HepG2 (cell line): ENCODE measurements around the gene AMOT. TPM values are rescaled to one million over a fixed set of nuclear protein-coding genes. Genes with fewer than 3 reads are reported as not detected.

Experiments used
- ATAC-seq: fragments of 200-7000 bp; cut with Tn5 transposase; 3 replicates; pipeline ENCODE4 v1.9.1; 2020; ENCODE audit warnings: mild to moderate bottlenecking, moderate library complexity
- BruUV-seq: library from RNA; stranded (reverse); fragments of 400-500 nt; replicated peaks from 2 replicates; lab custom pipeline; 2021; lab: Mats Ljungman, UMichigan
- CTCF ChIA-PET: fragments of 300-600 bp; formaldehyde crosslinking; extraction: SDS; loops from one replicate; lab custom pipeline; 2021; ENCODE audit warnings: low total read pairs, inconsistent platforms, low intra/inter-chr PET ratio; lab: Yijun Ruan, JAX
- POLR2A ChIA-PET: fragments of 350-600 bp; sonication (Branson Sonifier 250); formaldehyde crosslinking; loops from one replicate; lab custom pipeline; 2020; ENCODE audit warnings: antibody characterized with exemption, inconsistent platforms; lab: Yijun Ruan, JAX
- DNase-seq: peaks from one replicate; pipeline ENCODE4 v3.0.0-alpha.2; 2015; ENCODE audit warnings: low spot score
- FAIRE-seq: peaks from 3 replicates; lab custom pipeline; 2011; peaks lifted over from hg19 to GRCh38; lab: Jason Lieb, UNC
- H2AFZ ChIP-seq: one replicate; pipeline ENCODE4 v1.6.1; 2011; ENCODE audit warnings: low read length, inconsistent platforms
- H3K27ac ChIP-seq: fragments of 300-600 bp; 3 replicates; pipeline ENCODE4 v1.8.0; 2011; ENCODE audit warnings: mixed run types, mild to moderate bottlenecking, mixed read lengths, low read length, inconsistent platforms; ENCODE audit not compliant: insufficient read depth; ENCODE audit errors: extremely low read length
- H3K27me3 ChIP-seq, 2 experiments: fragments of 200-600 bp in 1 of 2; 2 replicates in 1 of 2; 3 replicates in 1 of 2; pipeline versions ENCODE4 v1.6.0 to v1.8.0; 2011; ENCODE audit warnings: low read length in 2 of 2, mild to moderate bottlenecking in 2 of 2, moderate library complexity in 2 of 2, inconsistent platforms in 1 of 2; ENCODE audit not compliant: insufficient read depth in 2 of 2, control insufficient read depth in 1 of 2
- H3K36me3 ChIP-seq, 2 experiments: fragments of 200-600 bp in 1 of 2; replicated peaks in 1 of 2; 2 replicates in 1 of 2; 3 replicates in 1 of 2; pipeline versions ENCODE4 v1.5.1 to v1.8.0; 2011; ENCODE audit warnings: low read length in 2 of 2, inconsistent platforms in 1 of 2; ENCODE audit not compliant: insufficient read depth in 2 of 2, control insufficient read depth in 1 of 2
- H3K4me1 ChIP-seq: 2 replicates; pipeline ENCODE4 v1.5.1; 2012; ENCODE audit warnings: low read length, inconsistent platforms; ENCODE audit not compliant: insufficient read depth
- H3K4me2 ChIP-seq: 2 replicates; pipeline ENCODE4 v1.6.0; 2011; ENCODE audit warnings: low read depth, low read length, inconsistent platforms
- H3K4me3 ChIP-seq, 3 experiments: fragments of 200-600 bp in 1 of 3; sonication (generic), shearing (Covaris generic) in 1 of 3; replicated peaks in 1 of 3; 2 replicates each; pipeline ENCODE4 v1.5.1; 2011 to 2016; ENCODE audit warnings: low read length in 3 of 3, inconsistent platforms in 2 of 3, low read depth in 2 of 3, mild to moderate bottlenecking in 2 of 3, control low read depth in 1 of 3, mixed read lengths in 1 of 3; ENCODE audit not compliant: insufficient read depth in 1 of 3
- H3K79me2 ChIP-seq: one replicate; pipeline ENCODE4 v1.6.1; 2011; ENCODE audit warnings: low read length, inconsistent platforms; ENCODE audit not compliant: insufficient read depth
- H3K9ac ChIP-seq: 2 replicates; pipeline ENCODE4 v1.6.0; 2011; ENCODE audit warnings: mild to moderate bottlenecking, low read depth, low read length, inconsistent platforms; ENCODE audit not compliant: insufficient read depth
- H3K9me3 ChIP-seq: 2 replicates; pipeline ENCODE4 v1.5.1; 2012; ENCODE audit warnings: mild to moderate bottlenecking, low read length
- H4K20me1 ChIP-seq: 2 replicates; pipeline ENCODE4 v1.6.0; 2011; ENCODE audit warnings: inconsistent platforms, mild to moderate bottlenecking, low read length, moderate library complexity; ENCODE audit not compliant: insufficient read depth
- AGO2 ChIP-seq: fragments of 200-400 bp; formaldehyde crosslinking; optimal IDR thresholded peaks from 2 replicates; pipeline ENCODE3; 2017; ENCODE audit warnings: mild to moderate bottlenecking, low read depth, low read length, moderate library complexity
- ARNT ChIP-seq: fragments of 450-650 bp; IDR thresholded peaks from 2 replicates; pipeline ENCODE4 v1.6.1; 2017
- BORCS8-MEF2B ChIP-seq: sonication (generic); formaldehyde crosslinking; IDR thresholded peaks from 2 replicates; pipeline ENCODE4 v1.8.0; 2022; ENCODE audit warnings: mild to moderate bottlenecking, missing genetic modification reagents
- EP300 ChIP-seq, 3 experiments: sonication (generic) in 1 of 3; formaldehyde crosslinking in 1 of 3; IDR thresholded peaks; 2 replicates each; pipeline versions ENCODE4 v1.5.1 to v1.6.1; 2011 to 2020; ENCODE audit warnings: low read depth in 2 of 3, low read length in 2 of 3, borderline replicate concordance in 1 of 3, improper control_type of control experiment in 1 of 3, mild to moderate bottlenecking in 1 of 3, missing genetic modification reagents in 1 of 3, moderate library complexity in 1 of 3
- FOXC1 ChIP-seq: sonication (generic); formaldehyde crosslinking; IDR thresholded peaks from 2 replicates; pipeline ENCODE4 v1.8.0; 2022; ENCODE audit warnings: mild to moderate bottlenecking, missing genetic modification reagents, borderline replicate concordance
- HNRNPUL1 ChIP-seq: fragments of 200-400 bp; formaldehyde crosslinking; IDR thresholded peaks from 2 replicates; pipeline ENCODE4 v1.6.1; 2017; ENCODE audit warnings: low read depth, mild to moderate bottlenecking, low read length, moderate library complexity
- KAT7 ChIP-seq: IDR thresholded peaks from 2 replicates; pipeline ENCODE4 v1.6.1; 2018; ENCODE audit warnings: borderline replicate concordance, missing compliant biosample characterization
- PHF5A ChIP-seq: IDR thresholded peaks from one replicate; pipeline ENCODE4 v1.6.1; 2018; ENCODE audit warnings: low read depth, missing genetic modification reagents; ENCODE audit not compliant: unreplicated experiment
- RFX3 ChIP-seq: IDR thresholded peaks from 2 replicates; pipeline ENCODE4 v1.6.1; 2016; ENCODE audit warnings: missing biosample characterization, missing genetic modification reagents
- SP2 ChIP-seq: sonication (generic); formaldehyde crosslinking; IDR thresholded peaks from 2 replicates; pipeline ENCODE4 v1.5.1; 2020; ENCODE audit warnings: mild to moderate bottlenecking, missing genetic modification reagents
- TMF1 ChIP-seq: sonication (generic); formaldehyde crosslinking; IDR thresholded peaks from 2 replicates; pipeline ENCODE4 v1.8.1; 2022; ENCODE audit warnings: low read depth, missing genetic modification reagents
- ZNF709 ChIP-seq: sonication (generic); formaldehyde crosslinking; IDR thresholded peaks from 2 replicates; pipeline ENCODE4 v1.5.0; 2020; ENCODE audit warnings: mild to moderate bottlenecking, missing genetic modification reagents
- WGBS: methylation state at CpG from one replicate; pipeline ENCODE4 v1.1.6; 2017; ENCODE audit warnings: low lambda C conversion rate; 5-methylcytosine and 5-hydroxymethylcytosine counted together
- in situ Hi-C: cut with HindIII; loops from 2 replicates; pipeline ENCODE4 v1.10.0; 2017; ENCODE audit warnings: low pct_unique_long_range_greater_than_20kb; ENCODE audit not compliant: extremely low pct_ligation_motif_present
- intact Hi-C: fragments of 100-400 bp; cut with micrococcal nuclease; formaldehyde crosslinking; loops from one replicate; pipeline ENCODE4 v1.10.0; 2022; ENCODE audit not compliant: unreplicated experiment
- polyA plus RNA-seq, 8 experiments: library from polyadenylated mRNA; depleted of rRNA in 3 of 8; stranded (reverse) in 7 of 8; unstranded in 1 of 8; fragments of >200 nt; fragmentation: Illumina TruSeq in 4 of 8; extraction: Trizol in 4 of 8; gene quantifications; 2 replicates each; pipeline versions ENCODE4 v1.2.1 to v1.2.3, GENCODE V29; 2011 to 2016; ENCODE audit warnings: low read depth in 4 of 8, missing spikeins in 1 of 8, mixed read lengths in 1 of 8; ENCODE audit not compliant: insufficient read depth in 1 of 8
- total RNA-seq, 5 experiments: library from RNA; depleted of rRNA; stranded (reverse); fragments of >200 nt; fragmentation: Illumina TruSeq; extraction: Trizol; gene quantifications; 2 replicates each; pipeline ENCODE4 v1.2.3, GENCODE V29; 2016; ENCODE audit warnings: low read depth in 1 of 5
- TF ChIP-seq, protein P1 (sequence below): sonication (generic); formaldehyde crosslinking; IDR thresholded peaks from 2 replicates; pipeline ENCODE4 v1.5.1; 2020; ENCODE audit warnings: mild to moderate bottlenecking, missing genetic modification reagents, borderline replicate concordance
- TF ChIP-seq, protein P2 (sequence below): sonication (generic); formaldehyde crosslinking; IDR thresholded peaks from 2 replicates; pipeline ENCODE4 v1.4.0; 2020; ENCODE audit warnings: missing genetic modification reagents
- TF ChIP-seq, protein P3 (sequence below): sonication (generic); formaldehyde crosslinking; IDR thresholded peaks from 2 replicates; pipeline ENCODE4 v1.4.0; 2020; ENCODE audit warnings: mild to moderate bottlenecking, missing genetic modification reagents
- TF ChIP-seq, protein P4 (sequence below): sonication (generic); formaldehyde crosslinking; IDR thresholded peaks from 2 replicates; pipeline ENCODE4 v1.8.1; 2023; ENCODE audit warnings: mild to moderate bottlenecking, missing genetic modification reagents, borderline replicate concordance

AMOT gene
- total and polyA plus RNA-seq, 2 of the 13 experiments (the other 11 are each of a cell fraction or from before 2014, with no cell fraction given): 0.13 to 0.91 TPM

DNA sequence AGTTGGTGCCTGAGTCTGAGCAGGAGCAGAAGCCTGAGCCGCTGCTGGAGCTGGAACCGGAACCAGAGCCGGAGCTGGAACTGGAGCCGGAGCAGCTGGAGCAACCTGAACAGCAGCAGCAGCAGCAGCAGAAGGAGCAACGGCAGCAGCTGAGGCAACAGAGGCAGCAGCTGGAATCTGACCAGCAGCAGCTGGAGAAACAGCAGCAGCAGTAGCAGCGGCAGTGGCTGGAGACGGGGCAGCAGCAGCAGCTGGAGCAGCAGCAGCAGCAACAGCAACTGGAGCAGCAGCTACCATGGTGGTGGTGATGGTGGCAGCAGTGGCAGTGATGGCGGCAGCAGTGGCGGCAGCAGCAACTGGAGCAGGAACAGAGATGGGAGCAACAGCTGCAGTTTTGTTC, 61.5 kb downstream of the AMOT start:
- intact Hi-C loops (no loop called here), in situ Hi-C loops (no loop called here)
- Histone ChIP-seq H3K9me3 (no peaks in the 10 kb centered on the region), H3K4me3 (no peak overlapping the region), H3K9ac (no peak overlapping the region), H3K27me3 (no peaks in the 10 kb centered on the region), H3K79me2 (no peaks in the 10 kb centered on the region), H3K4me1 (no peaks in the 10 kb centered on the region), H4K20me1 (no peaks in the 10 kb centered on the region), H2AFZ (no peak overlapping the region), H3K36me3 (no peaks in the 10 kb centered on the region), H3K27ac (no peak overlapping the region), H3K4me2 (no peak overlapping the region)
- ChIA-PET POLR2A (no interaction called here), CTCF (no interaction called here)
- WGBS: 100% methylated on average over 2 of the region's 9 CpGs
- no peak for ATAC-seq
- TF ChIP-seq ZNF709 (no peak), TMF1 (CRISPR knock-in tag) (no peak), FOXC1 (no peak), BORCS8-MEF2B (no peak), PHF5A (CRISPR knock-in tag) (no peak), EP300 (IDR thresholded peaks at IDR 0.05; ENCODE audit: low read depth in 2 of 2, low read length in 2 of 2) (no peak), EP300 (CRISPR knock-in tag; IDR thresholded peaks at IDR 0.05; ENCODE audit: borderline replicate concordance) (no peak), ARNT (no peak), RFX3 (no peak), HNRNPUL1 (no peak), AGO2 (no peak), SP2 (CRISPR knock-in tag) (no peak), KAT7 (CRISPR knock-in tag) (no peak)
- TF ChIP-seq, protein P1, sequence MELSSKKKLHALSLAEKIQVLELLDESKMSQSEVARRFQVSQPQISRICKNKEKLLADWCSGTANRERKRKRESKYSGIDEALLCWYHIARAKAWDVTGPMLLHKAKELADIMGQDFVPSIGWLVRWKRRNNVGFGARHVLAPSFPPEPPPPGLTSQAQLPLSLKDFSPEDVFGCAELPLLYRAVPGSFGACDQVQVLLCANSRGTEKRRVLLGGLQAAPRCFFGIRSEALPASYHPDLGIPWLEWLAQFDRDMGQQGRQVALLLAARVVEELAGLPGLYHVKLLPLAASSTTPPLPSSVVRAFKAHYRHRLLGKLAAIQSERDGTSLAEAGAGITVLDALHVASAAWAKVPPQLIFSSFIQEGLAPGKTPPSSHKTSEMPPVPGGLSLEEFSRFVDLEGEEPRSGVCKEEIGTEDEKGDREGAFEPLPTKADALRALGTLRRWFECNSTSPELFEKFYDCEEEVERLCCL: no peak
- TF ChIP-seq, protein P2, sequence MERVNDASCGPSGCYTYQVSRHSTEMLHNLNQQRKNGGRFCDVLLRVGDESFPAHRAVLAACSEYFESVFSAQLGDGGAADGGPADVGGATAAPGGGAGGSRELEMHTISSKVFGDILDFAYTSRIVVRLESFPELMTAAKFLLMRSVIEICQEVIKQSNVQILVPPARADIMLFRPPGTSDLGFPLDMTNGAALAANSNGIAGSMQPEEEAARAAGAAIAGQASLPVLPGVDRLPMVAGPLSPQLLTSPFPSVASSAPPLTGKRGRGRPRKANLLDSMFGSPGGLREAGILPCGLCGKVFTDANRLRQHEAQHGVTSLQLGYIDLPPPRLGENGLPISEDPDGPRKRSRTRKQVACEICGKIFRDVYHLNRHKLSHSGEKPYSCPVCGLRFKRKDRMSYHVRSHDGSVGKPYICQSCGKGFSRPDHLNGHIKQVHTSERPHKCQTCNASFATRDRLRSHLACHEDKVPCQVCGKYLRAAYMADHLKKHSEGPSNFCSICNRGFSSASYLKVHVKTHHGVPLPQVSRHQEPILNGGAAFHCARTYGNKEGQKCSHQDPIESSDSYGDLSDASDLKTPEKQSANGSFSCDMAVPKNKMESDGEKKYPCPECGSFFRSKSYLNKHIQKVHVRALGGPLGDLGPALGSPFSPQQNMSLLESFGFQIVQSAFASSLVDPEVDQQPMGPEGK (CRISPR knock-in tag): no peak
- TF ChIP-seq, protein P3, sequence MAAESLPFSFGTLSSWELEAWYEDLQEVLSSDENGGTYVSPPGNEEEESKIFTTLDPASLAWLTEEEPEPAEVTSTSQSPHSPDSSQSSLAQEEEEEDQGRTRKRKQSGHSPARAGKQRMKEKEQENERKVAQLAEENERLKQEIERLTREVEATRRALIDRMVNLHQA (CRISPR knock-in tag): no peak
- TF ChIP-seq, protein P4, sequence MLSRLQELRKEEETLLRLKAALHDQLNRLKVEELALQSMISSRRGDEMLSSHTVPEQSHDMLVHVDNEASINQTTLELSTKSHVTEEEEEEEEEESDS (CRISPR knock-in tag): no peak
- no peak for FAIRE-seq
- DNase-seq: no peak
- BruUV-seq: no TSS peak
